ENCODE measurements around the gene PHTF2. TPM values are rescaled to one million over a fixed set of nuclear protein-coding genes. Genes with fewer than 3 reads are reported as not detected.

Gene PHTF2
- total RNA-seq, 1 donor, result 28.6 TPM

DNA sequence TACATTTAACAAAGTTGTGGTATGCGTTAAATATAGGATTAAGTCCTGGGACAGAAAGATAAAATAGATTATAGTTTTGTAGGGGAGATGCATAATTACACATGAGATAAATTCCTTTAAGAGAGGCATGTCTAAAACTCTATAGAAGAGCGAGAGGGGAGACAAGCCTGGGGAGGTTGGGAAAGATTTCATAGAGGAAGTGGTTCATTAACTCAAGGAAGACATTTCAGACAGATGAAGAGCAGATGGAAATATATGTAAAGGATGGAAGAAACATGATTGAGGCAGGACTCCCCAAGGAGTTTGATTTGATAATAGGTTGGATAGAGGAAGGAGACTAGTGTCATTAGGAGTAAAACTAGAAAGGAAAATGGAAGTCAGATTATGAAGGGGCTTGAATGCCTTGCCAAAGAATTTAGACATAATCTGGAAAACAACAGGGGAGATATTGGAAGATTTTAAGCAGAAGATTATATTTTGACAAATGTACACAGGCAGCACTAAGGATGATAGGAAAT, 96.1 kb downstream of the PHTF2 start:
- H3K4me2 ChIP-seq (ENCODE audit: insufficient read depth, low read length), result no peak overlapping the region
- no peak overlapping the region for H2AFZ ChIP-seq (ENCODE audit: low read length)
- H3K36me3 ChIP-seq (ENCODE audit: insufficient read depth, low read length), result no peaks in the 10 kb centered on the region
- no peaks in the 10 kb centered on the region for H3K4me1 ChIP-seq (ENCODE audit: insufficient read depth, low read length)
- no peaks in the 10 kb centered on the region for H3K79me2 ChIP-seq (ENCODE audit: insufficient read depth, low read length)
- H4K20me1 ChIP-seq (ENCODE audit: insufficient read depth, low read length), result no peaks in the 10 kb centered on the region
- H3K27me3 ChIP-seq (ENCODE audit: insufficient read depth, low read length), result no peaks in the 10 kb centered on the region
- TF ChIP-seq, protein P1, sequence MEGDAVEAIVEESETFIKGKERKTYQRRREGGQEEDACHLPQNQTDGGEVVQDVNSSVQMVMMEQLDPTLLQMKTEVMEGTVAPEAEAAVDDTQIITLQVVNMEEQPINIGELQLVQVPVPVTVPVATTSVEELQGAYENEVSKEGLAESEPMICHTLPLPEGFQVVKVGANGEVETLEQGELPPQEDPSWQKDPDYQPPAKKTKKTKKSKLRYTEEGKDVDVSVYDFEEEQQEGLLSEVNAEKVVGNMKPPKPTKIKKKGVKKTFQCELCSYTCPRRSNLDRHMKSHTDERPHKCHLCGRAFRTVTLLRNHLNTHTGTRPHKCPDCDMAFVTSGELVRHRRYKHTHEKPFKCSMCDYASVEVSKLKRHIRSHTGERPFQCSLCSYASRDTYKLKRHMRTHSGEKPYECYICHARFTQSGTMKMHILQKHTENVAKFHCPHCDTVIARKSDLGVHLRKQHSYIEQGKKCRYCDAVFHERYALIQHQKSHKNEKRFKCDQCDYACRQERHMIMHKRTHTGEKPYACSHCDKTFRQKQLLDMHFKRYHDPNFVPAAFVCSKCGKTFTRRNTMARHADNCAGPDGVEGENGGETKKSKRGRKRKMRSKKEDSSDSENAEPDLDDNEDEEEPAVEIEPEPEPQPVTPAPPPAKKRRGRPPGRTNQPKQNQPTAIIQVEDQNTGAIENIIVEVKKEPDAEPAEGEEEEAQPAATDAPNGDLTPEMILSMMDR (IDR thresholded peaks at IDR 0.05; ENCODE audit: extremely low read depth, low read depth, low read length), result no peak
- no peak overlapping the region for H3K4me3 ChIP-seq (ENCODE audit: insufficient read depth, low read length)
- no peak for DNase-seq (ENCODE audit: insufficient read length, low spot score, missing footprints)
- no peak overlapping the region for H3K27ac ChIP-seq (ENCODE audit: low read depth, low read length)
- H3K9me3 ChIP-seq (ENCODE audit: low read depth, low read length), result no peaks in the 10 kb centered on the region

DNA sequence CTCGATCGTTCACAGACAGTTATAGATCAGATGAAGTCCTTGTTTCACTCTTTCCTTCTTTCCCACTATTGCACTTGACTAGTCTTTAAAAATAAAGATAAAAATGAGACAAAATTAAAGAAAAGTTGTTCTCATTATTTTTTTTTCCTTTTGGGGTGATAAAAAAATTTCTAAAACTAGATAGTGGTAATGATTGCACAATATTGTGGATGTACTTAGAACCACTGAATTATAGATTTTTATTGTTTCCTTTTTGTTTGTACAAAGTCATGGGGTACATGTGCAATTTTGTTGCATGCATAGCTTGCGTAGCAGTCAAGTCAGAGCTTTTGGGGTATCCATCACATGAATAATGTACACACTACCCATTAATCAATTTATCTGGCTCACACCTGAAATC, 97.3 kb downstream of the PHTF2 start:
- Histone ChIP-seq H3K9me3 (ENCODE audit: low read depth, low read length) (no peaks in the 10 kb centered on the region), H3K36me3 (ENCODE audit: insufficient read depth, low read length) (no peaks in the 10 kb centered on the region), H3K4me1 (ENCODE audit: insufficient read depth, low read length) (no peaks in the 10 kb centered on the region), H4K20me1 (ENCODE audit: insufficient read depth, low read length) (no peaks in the 10 kb centered on the region), H3K27ac (ENCODE audit: low read depth, low read length) (no peak overlapping the region), H3K27me3 (ENCODE audit: insufficient read depth, low read length) (no peaks in the 10 kb centered on the region), H3K4me2 (ENCODE audit: insufficient read depth, low read length) (no peak overlapping the region), H3K79me2 (ENCODE audit: insufficient read depth, low read length) (no peaks in the 10 kb centered on the region), H2AFZ (ENCODE audit: low read length) (no peak overlapping the region), H3K4me3 (ENCODE audit: insufficient read depth, low read length) (no peak overlapping the region)
- no peak for DNase-seq (ENCODE audit: insufficient read length, low spot score, missing footprints)
- TF ChIP-seq, protein P1 (IDR thresholded peaks at IDR 0.05; ENCODE audit: extremely low read depth, low read depth, low read length), result no peak

DNA sequence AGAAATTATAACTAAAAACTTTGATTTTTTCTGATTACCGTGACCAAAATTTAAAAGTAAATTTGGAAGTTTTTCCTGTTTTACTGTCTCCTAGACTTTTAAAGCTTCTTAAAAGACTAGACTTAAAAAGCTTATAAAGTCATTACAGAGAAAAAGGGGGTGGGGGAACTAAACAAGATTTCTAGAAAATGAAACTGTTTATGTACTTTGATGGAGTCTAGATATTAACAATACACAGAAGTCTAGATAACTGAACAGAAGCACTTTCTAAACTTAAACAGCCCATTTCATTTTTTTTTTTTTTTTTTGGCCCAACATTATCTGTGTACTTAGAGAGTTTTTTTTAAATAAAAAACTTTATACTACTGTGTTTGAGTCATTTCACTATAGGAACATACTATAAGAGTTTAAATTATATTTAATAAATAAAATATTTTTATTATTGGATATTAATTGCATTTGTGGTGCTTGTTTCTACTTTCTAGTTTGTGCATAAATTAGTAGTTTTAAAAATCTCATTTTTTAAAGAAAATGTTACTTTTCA, 98.5 kb downstream of the PHTF2 start:
- Histone ChIP-seq H2AFZ (ENCODE audit: low read length) (no peak overlapping the region), H3K27me3 (ENCODE audit: insufficient read depth, low read length) (no peaks in the 10 kb centered on the region), H3K9me3 (ENCODE audit: low read depth, low read length) (no peaks in the 10 kb centered on the region), H3K4me1 (ENCODE audit: insufficient read depth, low read length) (no peaks in the 10 kb centered on the region), H4K20me1 (ENCODE audit: insufficient read depth, low read length) (no peaks in the 10 kb centered on the region), H3K4me3 (ENCODE audit: insufficient read depth, low read length) (no peak overlapping the region), H3K36me3 (ENCODE audit: insufficient read depth, low read length) (no peaks in the 10 kb centered on the region), H3K27ac (ENCODE audit: low read depth, low read length) (no peak overlapping the region), H3K4me2 (ENCODE audit: insufficient read depth, low read length) (no peak overlapping the region), H3K79me2 (ENCODE audit: insufficient read depth, low read length) (no peaks in the 10 kb centered on the region)
- DNase-seq (ENCODE audit: insufficient read length, low spot score, missing footprints), result no peak
- TF ChIP-seq, protein P1 (IDR thresholded peaks at IDR 0.05; ENCODE audit: extremely low read depth, low read depth, low read length), result no peak

DNA sequence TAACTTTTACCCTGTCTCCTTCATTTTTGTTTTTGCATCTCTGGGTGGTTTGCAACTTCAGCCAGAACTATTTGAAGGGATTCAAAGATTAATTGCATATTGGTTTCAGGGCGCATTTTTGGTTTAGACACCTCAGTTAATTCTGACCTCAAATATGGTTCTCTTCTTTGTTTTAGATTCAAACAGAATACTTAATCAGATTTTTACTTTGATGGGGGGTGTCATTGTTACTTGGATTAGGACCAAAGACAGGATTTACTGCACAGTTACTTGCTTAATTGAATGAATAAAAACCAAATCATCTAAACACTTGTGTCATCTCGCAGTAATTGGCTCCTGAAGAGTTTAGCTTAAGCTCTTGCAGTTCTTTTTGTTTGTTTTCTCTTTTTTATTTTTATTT, 100.9 kb downstream of the PHTF2 start:
- H3K4me2 ChIP-seq (ENCODE audit: insufficient read depth, low read length), result no peak overlapping the region
- H4K20me1 ChIP-seq (ENCODE audit: insufficient read depth, low read length), result no peaks in the 10 kb centered on the region
- TF ChIP-seq, protein P1 (IDR thresholded peaks at IDR 0.05; ENCODE audit: extremely low read depth, low read depth, low read length), result no peak
- H2AFZ ChIP-seq (ENCODE audit: low read length), result no peak overlapping the region
- no peaks in the 10 kb centered on the region for H3K9me3 ChIP-seq (ENCODE audit: low read depth, low read length)
- no peaks in the 10 kb centered on the region for H3K36me3 ChIP-seq (ENCODE audit: insufficient read depth, low read length)
- no peaks in the 10 kb centered on the region for H3K79me2 ChIP-seq (ENCODE audit: insufficient read depth, low read length)
- H3K27me3 ChIP-seq (ENCODE audit: insufficient read depth, low read length), result no peaks in the 10 kb centered on the region
- no peak overlapping the region for H3K4me3 ChIP-seq (ENCODE audit: insufficient read depth, low read length)
- DNase-seq (ENCODE audit: insufficient read length, low spot score, missing footprints), result no peak
- H3K4me1 ChIP-seq (ENCODE audit: insufficient read depth, low read length), result peaks cover 6% of the 10 kb centered on the region
- no peak overlapping the region for H3K27ac ChIP-seq (ENCODE audit: low read depth, low read length)
